HG02943 (cell line): ENCODE results near the gene THRA.
"Not testable (repeated sequence)": the region's sequence is repeated elsewhere in the genome, so short reads cannot be mapped to it uniquely, and the experiment has no call there.

Experiments used
- ATAC-seq: cut with Tn5 transposase; IDR thresholded peaks from one replicate; pipeline ENCODE4 v1.9.1; 2021; ENCODE audit warnings: mild to moderate bottlenecking, low read depth, moderate library complexity; ENCODE audit not compliant: unreplicated experiment

THRA gene

GRCh38 chr17:40139566-40140058 lies 76.8 kb downstream of the THRA start:
- ATAC-seq: peak; percentile 13

GRCh38 chr17:40143166-40143565 lies 80.4 kb downstream of the THRA start:
- not testable (repeated sequence) for ATAC-seq
